HS-5 (cell line): ENCODE data around the gene NOTCH1.

Experiments used
- DNase-seq: peaks from one replicate; pipeline ENCODE4 v3.0.0-alpha.2; 2012; ENCODE audit warnings: low read depth

The NOTCH1 gene

GRCh38 chr9:136499935-136500910, 45.6 kb downstream of the NOTCH1 start:
- no peak for DNase-seq

- DNase-seq = no peak
Measured at GRCh38 chr9:136499071-136499934, 46.5 kb downstream of the NOTCH1 start.

- DNase-seq = no peak
Measured at GRCh38 chr9:136497916-136498695, 47.7 kb downstream of the NOTCH1 start.

GRCh38 chr9:136496801-136497620, 48.8 kb downstream of the NOTCH1 start:
- no peak for DNase-seq

GRCh38 chr9:136496181-136496580, 49.7 kb downstream of the NOTCH1 start:
- no peak for DNase-seq

- DNase-seq = no peak
Measured at GRCh38 chr9:136495238-136495800, 50.5 kb downstream of the NOTCH1 start.

GRCh38 chr9:136494531-136495215, 51.2 kb downstream of the NOTCH1 start:
- no peak for DNase-seq

GRCh38 chr9:136494012-136494411, 51.8 kb downstream of the NOTCH1 start:
- no peak for DNase-seq

- no peak for DNase-seq
Measured at GRCh38 chr9:136493567-136493971, 52.3 kb downstream of the NOTCH1 start.

GRCh38 chr9:136492978-136493522, 52.8 kb downstream of the NOTCH1 start:
- DNase-seq = no peak

GRCh38 chr9:136489731-136490130, 56.1 kb downstream of the NOTCH1 start:
- DNase-seq = no peak

GRCh38 chr9:136488247-136489214, 57.3 kb downstream of the NOTCH1 start:
- no peak for DNase-seq

GRCh38 chr9:136487672-136488071, 58.2 kb downstream of the NOTCH1 start:
- DNase-seq = no peak

- no peak for DNase-seq
Measured at GRCh38 chr9:136486823-136487620, 58.8 kb downstream of the NOTCH1 start.

GRCh38 chr9:136486131-136486530, 59.7 kb downstream of the NOTCH1 start:
- DNase-seq = no peak

- peak; percentile 32 for DNase-seq
Measured at GRCh38 chr9:136485049-136486045, 60.5 kb downstream of the NOTCH1 start.
